ENCODE measurements around the gene FARS2.

The FARS2 gene

DNA sequence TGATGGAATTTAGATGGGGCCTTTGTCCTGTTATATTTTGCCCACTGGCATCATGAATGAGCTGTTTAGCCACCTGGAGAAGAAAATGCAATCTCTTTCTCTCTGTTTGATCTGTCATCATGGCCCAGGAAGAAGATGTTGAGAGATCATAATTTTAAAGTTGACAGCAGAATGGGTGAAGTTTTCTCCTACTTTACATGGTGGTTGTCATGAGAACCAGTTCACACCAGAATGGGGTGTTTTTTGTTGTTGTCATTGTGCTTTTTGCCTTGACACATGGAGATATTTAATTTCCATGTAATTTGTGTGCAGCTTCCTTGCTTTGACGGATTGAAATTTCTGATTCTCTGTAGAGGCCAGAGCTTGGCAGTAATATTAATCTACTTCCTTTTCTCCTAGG, 122.5 kb downstream of the FARS2 start:
- TF ChIP-seq, protein P1, sequence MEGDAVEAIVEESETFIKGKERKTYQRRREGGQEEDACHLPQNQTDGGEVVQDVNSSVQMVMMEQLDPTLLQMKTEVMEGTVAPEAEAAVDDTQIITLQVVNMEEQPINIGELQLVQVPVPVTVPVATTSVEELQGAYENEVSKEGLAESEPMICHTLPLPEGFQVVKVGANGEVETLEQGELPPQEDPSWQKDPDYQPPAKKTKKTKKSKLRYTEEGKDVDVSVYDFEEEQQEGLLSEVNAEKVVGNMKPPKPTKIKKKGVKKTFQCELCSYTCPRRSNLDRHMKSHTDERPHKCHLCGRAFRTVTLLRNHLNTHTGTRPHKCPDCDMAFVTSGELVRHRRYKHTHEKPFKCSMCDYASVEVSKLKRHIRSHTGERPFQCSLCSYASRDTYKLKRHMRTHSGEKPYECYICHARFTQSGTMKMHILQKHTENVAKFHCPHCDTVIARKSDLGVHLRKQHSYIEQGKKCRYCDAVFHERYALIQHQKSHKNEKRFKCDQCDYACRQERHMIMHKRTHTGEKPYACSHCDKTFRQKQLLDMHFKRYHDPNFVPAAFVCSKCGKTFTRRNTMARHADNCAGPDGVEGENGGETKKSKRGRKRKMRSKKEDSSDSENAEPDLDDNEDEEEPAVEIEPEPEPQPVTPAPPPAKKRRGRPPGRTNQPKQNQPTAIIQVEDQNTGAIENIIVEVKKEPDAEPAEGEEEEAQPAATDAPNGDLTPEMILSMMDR (IDR thresholded peaks at IDR 0.05; ENCODE audit: low read depth, low read length, missing control alignments): no peak
- no peak for DNase-seq (ENCODE audit: extremely low read depth, low read depth)
- H3K4me3 ChIP-seq (replicated peaks; ENCODE audit: low read depth, low read length): no peak overlapping the region

- no peak overlapping the region for H3K4me3 ChIP-seq (replicated peaks; ENCODE audit: low read depth, low read length)
- DNase-seq (ENCODE audit: extremely low read depth, low read depth): no peak
- TF ChIP-seq, protein P1 (IDR thresholded peaks at IDR 0.05; ENCODE audit: low read depth, low read length, missing control alignments): no peak
Observed at GRCh38 chr6:5384276-5384675, 123.0 kb downstream of the FARS2 start.

- TF ChIP-seq, protein P1 (IDR thresholded peaks at IDR 0.05; ENCODE audit: low read depth, low read length, missing control alignments): no peak
- no peak for DNase-seq (ENCODE audit: extremely low read depth, low read depth)
- H3K4me3 ChIP-seq (replicated peaks; ENCODE audit: low read depth, low read length): no peak overlapping the region
Observed at GRCh38 chr6:5388326-5388725, 127.0 kb downstream of the FARS2 start.

DNA sequence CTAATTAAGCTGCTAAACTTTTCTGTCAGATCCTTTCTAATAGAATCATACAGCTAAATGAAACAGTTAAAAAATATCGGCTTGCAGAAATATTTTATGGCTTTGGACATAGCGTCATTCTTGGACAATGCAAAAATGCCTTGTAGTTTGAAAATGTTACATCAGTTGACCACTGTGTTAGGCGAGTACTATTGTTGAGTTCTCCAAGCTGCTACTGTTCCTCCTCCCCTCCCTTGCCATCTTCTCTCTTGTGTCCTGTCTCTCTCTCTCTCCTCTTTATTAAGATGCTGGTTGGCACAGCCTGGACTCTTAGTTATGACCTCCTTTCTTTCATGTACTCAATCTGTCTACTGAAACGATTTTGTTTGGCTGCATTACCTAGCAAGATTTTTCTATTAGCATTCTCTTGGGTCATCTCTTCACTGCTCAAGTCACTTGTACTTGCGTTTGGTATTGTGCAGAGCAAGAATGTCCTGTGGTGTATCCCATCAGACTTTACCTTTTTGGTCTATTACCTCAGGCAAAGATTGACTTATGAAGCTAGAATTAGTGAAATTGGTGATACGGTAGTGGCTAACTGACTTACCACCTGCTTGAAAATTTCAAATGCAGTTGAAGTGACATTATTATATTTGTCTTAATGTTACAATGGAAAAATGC, 127.9 kb downstream of the FARS2 start:
- DNase-seq (ENCODE audit: extremely low read depth, low read depth): no peak
- TF ChIP-seq, protein P1 (IDR thresholded peaks at IDR 0.05; ENCODE audit: low read depth, low read length, missing control alignments): no peak
- H3K4me3 ChIP-seq (replicated peaks; ENCODE audit: low read depth, low read length): no peak overlapping the region

DNA sequence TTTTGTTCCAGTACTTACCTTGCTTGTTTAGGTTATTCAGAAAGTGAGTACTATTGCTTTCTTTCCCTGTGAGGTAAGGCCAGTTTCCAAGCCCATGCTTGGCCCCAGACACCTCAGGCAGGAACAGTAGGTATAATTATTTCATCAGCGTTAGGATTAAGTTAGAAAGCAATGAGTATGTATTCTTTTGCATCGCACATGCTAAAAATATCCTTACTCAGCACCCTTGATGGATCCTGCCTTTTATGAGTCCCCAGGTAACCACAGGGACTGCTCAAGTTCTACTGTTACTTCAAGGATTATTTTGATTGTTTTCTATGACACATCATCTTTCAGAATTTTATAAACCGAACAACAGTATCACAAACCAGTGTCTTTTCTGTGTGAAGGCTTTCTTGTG, 128.9 kb downstream of the FARS2 start:
- no peak overlapping the region for H3K4me3 ChIP-seq (replicated peaks; ENCODE audit: low read depth, low read length)
- DNase-seq (ENCODE audit: extremely low read depth, low read depth): no peak
- TF ChIP-seq, protein P1 (IDR thresholded peaks at IDR 0.05; ENCODE audit: low read depth, low read length, missing control alignments): no peak

- H3K4me3 ChIP-seq (replicated peaks; ENCODE audit: low read depth, low read length): no peak overlapping the region
- TF ChIP-seq, protein P1 (IDR thresholded peaks at IDR 0.05; ENCODE audit: low read depth, low read length, missing control alignments): no peak
- no peak for DNase-seq (ENCODE audit: extremely low read depth, low read depth)
Observed at GRCh38 chr6:5394280-5394679, 133.0 kb downstream of the FARS2 start.

DNA sequence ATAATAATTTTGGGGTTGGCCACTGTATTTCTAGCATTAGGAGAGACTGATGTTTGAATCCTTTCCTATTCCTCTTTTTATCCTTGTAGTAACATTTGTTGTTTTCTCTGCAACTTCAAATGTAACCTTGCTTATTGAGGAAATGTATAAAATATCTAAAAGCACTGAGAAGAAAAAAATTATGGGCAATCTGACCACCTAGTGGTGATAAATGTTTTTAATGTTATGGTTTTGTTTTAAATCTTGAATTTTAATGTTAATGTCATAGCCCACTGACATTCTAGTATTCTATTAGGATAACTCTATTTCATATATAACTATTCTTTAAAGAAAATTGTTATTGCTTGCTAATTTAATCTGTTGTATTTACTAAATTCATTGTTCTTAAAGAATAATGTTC, 134.4 kb downstream of the FARS2 start:
- TF ChIP-seq, protein P1 (IDR thresholded peaks at IDR 0.05; ENCODE audit: low read depth, low read length, missing control alignments): no peak
- H3K4me3 ChIP-seq (replicated peaks; ENCODE audit: low read depth, low read length): no peak overlapping the region
- DNase-seq (ENCODE audit: extremely low read depth, low read depth): no peak
